A549 (cell line): ENCODE results near the gene PLCB2. TPM values are rescaled to one million over a fixed set of nuclear protein-coding genes. Genes with fewer than 3 reads are reported as not detected.

Source experiments
- polyA plus RNA-seq, 4 experiments: library from polyadenylated mRNA; depleted of rRNA in 3 of 4; stranded (reverse); fragments of >200 nt; fragmentation: RNase III in 1 of 4; extraction: RNeasy Plus Mini Kit Qiagen cat#74134 plus additional on column Dnase treatment in 1 of 4; gene quantifications; 2 replicates in 3 of 4; 3 replicates in 1 of 4; pipeline ENCODE4 v1.2.3, GENCODE V29; 2011 to 2017

PLCB2 gene
- polyA plus RNA-seq, 2 of the 4 experiments (the other 2 are of a cell fraction) = 0.30 to 0.49 TPM

Other genes with a start within 250 kb of the PLCB2 start
- gene BMF, start 199.1 kb downstream of the PLCB2 start, polyA plus RNA-seq (2011; rRNA removed) = 1.4 and 2.1 TPM in 2 replicates
- 0.39 to 1.6 TPM (median 1.3 TPM) in 3 replicates for gene BMF, start 199.1 kb downstream of the PLCB2 start, polyA plus RNA-seq (2017; fragmentation: RNase III; extraction: RNeasy Plus Mini Kit Qiagen cat#74134 plus additional on column Dnase treatment)
- 37.5 and 42.2 TPM in 2 replicates for gene BUB1B, start 146.9 kb downstream of the PLCB2 start, polyA plus RNA-seq (2011; rRNA removed)
- gene BUB1B, start 146.9 kb downstream of the PLCB2 start, polyA plus RNA-seq (2017; fragmentation: RNase III; extraction: RNeasy Plus Mini Kit Qiagen cat#74134 plus additional on column Dnase treatment) = 35.0 to 50.2 TPM (median 42.6 TPM) in 3 replicates
- gene PAK6, start 68.9 kb downstream of the PLCB2 start, polyA plus RNA-seq (2011; rRNA removed) = 0.08 and 0.16 TPM in 2 replicates
- gene PAK6, start 68.9 kb downstream of the PLCB2 start, polyA plus RNA-seq (2017; fragmentation: RNase III; extraction: RNeasy Plus Mini Kit Qiagen cat#74134 plus additional on column Dnase treatment) = 0.05 to 0.12 TPM (median 0.10 TPM) in 3 replicates
- gene ANKRD63, start 24.9 kb downstream of the PLCB2 start, polyA plus RNA-seq (2011; rRNA removed) = not detected in 2 replicates
- gene ANKRD63, start 24.9 kb downstream of the PLCB2 start, polyA plus RNA-seq (2017; fragmentation: RNase III; extraction: RNeasy Plus Mini Kit Qiagen cat#74134 plus additional on column Dnase treatment) = 0.08 to 0.25 TPM (median 0.10 TPM) in 3 replicates
- 2.8 and 3.5 TPM in 2 replicates for gene INAFM2, start 15.8 kb upstream of the PLCB2 start, polyA plus RNA-seq (2011; rRNA removed)
- gene INAFM2, start 15.8 kb upstream of the PLCB2 start, polyA plus RNA-seq (2017; fragmentation: RNase III; extraction: RNeasy Plus Mini Kit Qiagen cat#74134 plus additional on column Dnase treatment) = 3.3 to 3.9 TPM (median 3.8 TPM) in 3 replicates
- 1.9 and 2.8 TPM in 2 replicates for gene CCDC9B, start 33.0 kb upstream of the PLCB2 start, polyA plus RNA-seq (2011; rRNA removed)
- 23.4 to 28.7 TPM (median 27.4 TPM) in 3 replicates for gene CCDC9B, start 33.0 kb upstream of the PLCB2 start, polyA plus RNA-seq (2017; fragmentation: RNase III; extraction: RNeasy Plus Mini Kit Qiagen cat#74134 plus additional on column Dnase treatment)
- not detected in 2 replicates for gene PHGR1, start 43.1 kb upstream of the PLCB2 start, polyA plus RNA-seq (2011; rRNA removed)
- not detected in 3 replicates for gene PHGR1, start 43.1 kb upstream of the PLCB2 start, polyA plus RNA-seq (2017; fragmentation: RNase III; extraction: RNeasy Plus Mini Kit Qiagen cat#74134 plus additional on column Dnase treatment)
- 0.26 and 0.52 TPM in 2 replicates for gene DISP2, start 50.3 kb upstream of the PLCB2 start, polyA plus RNA-seq (2011; rRNA removed)
- 0.39 to 0.82 TPM (median 0.56 TPM) in 3 replicates for gene DISP2, start 50.3 kb upstream of the PLCB2 start, polyA plus RNA-seq (2017; fragmentation: RNase III; extraction: RNeasy Plus Mini Kit Qiagen cat#74134 plus additional on column Dnase treatment)
- gene KNSTRN, start 74.8 kb upstream of the PLCB2 start, polyA plus RNA-seq (2011; rRNA removed) = 41.2 and 50.3 TPM in 2 replicates
- gene KNSTRN, start 74.8 kb upstream of the PLCB2 start, polyA plus RNA-seq (2017; fragmentation: RNase III; extraction: RNeasy Plus Mini Kit Qiagen cat#74134 plus additional on column Dnase treatment) = 45.0 to 52.6 TPM (median 48.0 TPM) in 3 replicates
- gene IVD, start 97.9 kb upstream of the PLCB2 start, polyA plus RNA-seq (2011; rRNA removed) = 10.2 and 14.8 TPM in 2 replicates
- gene IVD, start 97.9 kb upstream of the PLCB2 start, polyA plus RNA-seq (2017; fragmentation: RNase III; extraction: RNeasy Plus Mini Kit Qiagen cat#74134 plus additional on column Dnase treatment) = 12.4 to 13.0 TPM (median 12.6 TPM) in 3 replicates
- 2.3 and 2.8 TPM in 2 replicates for gene BAHD1, start 133.0 kb upstream of the PLCB2 start, polyA plus RNA-seq (2011; rRNA removed)
- gene BAHD1, start 133.0 kb upstream of the PLCB2 start, polyA plus RNA-seq (2017; fragmentation: RNase III; extraction: RNeasy Plus Mini Kit Qiagen cat#74134 plus additional on column Dnase treatment) = 10.1 to 11.1 TPM (median 10.9 TPM) in 3 replicates
- 8.6 and 9.8 TPM in 2 replicates for gene CHST14, start 163.0 kb upstream of the PLCB2 start, polyA plus RNA-seq (2011; rRNA removed)
- 8.7 to 11.0 TPM (median 10.8 TPM) in 3 replicates for gene CHST14, start 163.0 kb upstream of the PLCB2 start, polyA plus RNA-seq (2017; fragmentation: RNase III; extraction: RNeasy Plus Mini Kit Qiagen cat#74134 plus additional on column Dnase treatment)